RWPE1 (cell line): Measurements from ENCODE around the gene ARHGDIA.

ENCODE experiments used
- CTCF ChIA-PET: fragments of 350-600 bp; sonication (Branson Sonifier 250); formaldehyde crosslinking; extraction: SDS; loops from one replicate; lab custom pipeline; 2021; lab: Yijun Ruan, JAX
- POLR2A ChIA-PET: fragments of 400-600 bp; formaldehyde crosslinking; extraction: SDS; loops from one replicate; lab custom pipeline; 2020; ENCODE audit warnings: antibody characterized with exemption; ENCODE audit not compliant: low non-redundant PET; lab: Yijun Ruan, JAX
- DNase-seq: peaks from one replicate; pipeline ENCODE4 v3.0.0; 2012; ENCODE audit warnings: low spot score
- H3K27ac ChIP-seq: fragments of 450-650 bp; 2 replicates; pipeline ENCODE4 v1.5.1; 2017
- TF ChIP-seq, protein P1 (sequence below): fragments of 450-650 bp; conservative IDR thresholded peaks from 2 replicates; pipeline ENCODE4 v1.5.1; 2017; ENCODE audit warnings: low read depth, mild to moderate bottlenecking

The ARHGDIA gene

DNA sequence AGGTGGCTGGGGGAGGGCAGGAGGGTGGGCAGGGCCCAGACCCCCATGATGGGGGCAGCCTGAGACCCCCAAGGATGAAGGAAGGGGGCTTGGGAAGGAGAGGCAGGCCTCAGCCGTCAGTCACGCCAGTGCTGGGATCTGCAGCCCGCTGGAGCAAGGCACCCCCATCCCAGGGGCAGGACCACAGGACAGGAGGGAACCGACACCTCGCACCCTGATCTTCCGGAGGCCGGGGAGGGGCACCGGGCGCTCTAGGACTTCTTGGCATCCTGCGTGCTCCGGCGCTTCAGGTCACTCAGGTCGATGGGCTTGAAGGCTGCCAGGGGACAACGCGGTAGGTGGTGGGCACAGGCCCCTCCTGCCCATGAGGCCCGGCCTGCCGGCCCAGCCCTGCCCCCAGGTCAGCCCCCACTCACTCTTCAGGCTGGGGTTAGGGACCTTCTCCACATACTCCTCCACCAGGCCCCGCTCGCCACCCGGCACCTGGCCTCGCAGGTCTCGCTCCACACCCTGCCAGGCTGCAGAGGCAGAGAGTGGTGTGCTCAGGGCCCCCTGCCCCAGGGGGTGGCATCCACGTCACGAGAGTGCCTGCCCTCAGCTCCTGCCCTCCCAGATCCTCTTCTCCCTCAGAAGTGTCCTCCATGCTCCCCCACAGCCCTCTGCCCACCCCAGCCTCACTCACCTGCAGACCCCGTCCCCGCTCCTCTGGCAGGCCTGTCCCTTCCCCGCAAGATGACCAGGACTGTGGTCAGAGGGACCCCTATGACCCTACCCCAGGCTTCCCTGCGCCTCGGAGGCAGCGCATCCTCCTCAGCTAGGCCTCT lies 47.9 kb downstream of the ARHGDIA start:
- TF ChIP-seq, protein P1, sequence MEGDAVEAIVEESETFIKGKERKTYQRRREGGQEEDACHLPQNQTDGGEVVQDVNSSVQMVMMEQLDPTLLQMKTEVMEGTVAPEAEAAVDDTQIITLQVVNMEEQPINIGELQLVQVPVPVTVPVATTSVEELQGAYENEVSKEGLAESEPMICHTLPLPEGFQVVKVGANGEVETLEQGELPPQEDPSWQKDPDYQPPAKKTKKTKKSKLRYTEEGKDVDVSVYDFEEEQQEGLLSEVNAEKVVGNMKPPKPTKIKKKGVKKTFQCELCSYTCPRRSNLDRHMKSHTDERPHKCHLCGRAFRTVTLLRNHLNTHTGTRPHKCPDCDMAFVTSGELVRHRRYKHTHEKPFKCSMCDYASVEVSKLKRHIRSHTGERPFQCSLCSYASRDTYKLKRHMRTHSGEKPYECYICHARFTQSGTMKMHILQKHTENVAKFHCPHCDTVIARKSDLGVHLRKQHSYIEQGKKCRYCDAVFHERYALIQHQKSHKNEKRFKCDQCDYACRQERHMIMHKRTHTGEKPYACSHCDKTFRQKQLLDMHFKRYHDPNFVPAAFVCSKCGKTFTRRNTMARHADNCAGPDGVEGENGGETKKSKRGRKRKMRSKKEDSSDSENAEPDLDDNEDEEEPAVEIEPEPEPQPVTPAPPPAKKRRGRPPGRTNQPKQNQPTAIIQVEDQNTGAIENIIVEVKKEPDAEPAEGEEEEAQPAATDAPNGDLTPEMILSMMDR = no peak
- peak overlapping the region; percentile 55 for H3K27ac ChIP-seq
- ChIA-PET POLR2A (interaction anchor here (0.6 kb wide), 1 partner anchor 112 kb away, joined by 6 read pairs; no protein-coding TSS in a partner anchor), CTCF (interaction anchor here (1.2 to 1.4 kb wide), 2 partner anchors 11 to 87 kb away, joined by 3 read pairs; no protein-coding TSS in a partner anchor)
- DNase-seq = no peak

DNA sequence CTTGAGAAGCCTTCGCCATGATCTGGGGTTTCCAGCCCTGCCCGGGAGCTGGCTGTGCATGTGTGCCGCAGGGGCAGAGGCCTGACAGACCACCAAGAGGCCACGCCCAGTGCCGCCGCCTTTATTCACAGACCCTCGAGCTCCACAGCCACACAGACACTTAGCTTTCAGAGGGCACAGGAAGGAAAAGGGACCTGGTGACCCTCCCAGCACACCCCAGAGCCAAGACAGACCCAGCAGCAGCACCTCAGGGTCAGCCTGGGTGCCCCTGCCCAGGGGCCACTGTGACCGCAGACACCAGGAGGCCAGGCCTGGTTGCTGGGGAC lies 48.9 kb downstream of the ARHGDIA start:
- ChIA-PET CTCF (interaction anchor here (0.6 to 1.4 kb wide), 5 partner anchors 10 to 1514 kb away, joined by 3 read pairs; no protein-coding TSS in a partner anchor), POLR2A (no interaction called here)
- H3K27ac ChIP-seq = peak overlapping the region; percentile 55
- no peak for DNase-seq
- TF ChIP-seq, protein P1 = no peak

DNA sequence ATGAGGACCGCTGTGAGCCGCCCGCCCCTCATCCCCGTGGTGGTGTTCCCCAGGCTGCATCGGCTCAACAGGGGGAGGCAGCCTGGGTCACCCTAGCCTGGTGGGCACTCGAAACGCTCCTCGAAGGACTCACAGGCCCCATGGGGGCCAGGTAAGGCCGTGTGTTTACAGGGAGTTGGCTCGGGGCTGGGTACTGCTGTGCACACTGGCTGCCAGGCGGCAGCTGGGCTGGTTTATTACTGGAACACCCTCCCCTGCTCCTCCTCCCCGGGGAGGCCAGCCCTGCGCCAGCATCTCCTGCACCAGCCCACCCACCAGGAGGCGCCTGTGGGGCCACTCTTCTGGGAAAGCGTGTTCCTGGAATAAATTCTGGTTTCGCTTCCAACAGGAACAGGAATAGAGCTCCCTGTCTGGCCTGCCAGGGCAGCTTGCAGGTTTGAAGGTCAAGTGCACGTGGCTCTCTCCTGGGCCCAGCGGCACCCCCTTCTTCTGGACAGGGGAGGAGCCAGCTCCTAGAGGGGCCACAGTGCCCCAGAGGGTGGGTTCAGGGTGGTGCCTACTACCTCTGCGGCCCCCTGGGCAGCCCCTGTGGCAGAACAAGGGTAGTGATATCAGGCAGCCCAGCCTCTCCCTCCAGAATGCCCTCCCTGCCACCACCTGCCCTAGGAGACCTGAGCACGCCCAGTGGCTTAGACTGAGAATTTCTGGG lies 49.4 kb downstream of the ARHGDIA start:
- TF ChIP-seq, protein P1 = peak; percentile 48
- POLR2A ChIA-PET = no interaction called here
- DNase-seq = no peak
- H3K27ac ChIP-seq = peak overlapping the region; percentile 55
- CTCF ChIA-PET = interaction anchor here (0.6 to 1.4 kb wide), 5 partner anchors 10 to 1514 kb away, joined by 3 read pairs; no protein-coding TSS in a partner anchor

DNA sequence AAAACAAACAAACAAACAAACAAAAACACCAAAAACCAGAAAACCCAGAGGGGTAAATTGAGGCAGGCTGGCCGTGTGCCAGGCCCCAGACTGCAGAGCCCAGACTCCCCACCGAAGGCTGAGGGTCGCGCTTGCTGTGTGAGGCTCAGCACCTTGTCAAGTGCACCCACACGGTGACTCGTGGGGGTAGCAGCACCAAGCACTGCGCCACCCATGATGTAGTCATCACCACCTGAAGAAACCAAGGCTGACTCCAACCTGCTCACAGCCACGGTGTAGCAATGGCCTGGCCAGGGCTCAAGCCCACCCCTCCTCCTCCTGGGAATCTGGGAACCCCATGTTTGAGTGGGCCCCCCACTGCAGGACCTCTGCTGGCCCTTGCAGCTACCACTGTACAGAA lies 50.0 kb downstream of the ARHGDIA start:
- ChIA-PET POLR2A (no interaction called here), CTCF (interaction anchor here (0.5 to 1.0 kb wide), 2 partner anchors 48 to 88 kb away, joined by 3 read pairs; no protein-coding TSS in a partner anchor)
- H3K27ac ChIP-seq = peak overlapping the region; percentile 55
- DNase-seq = no peak
- TF ChIP-seq, protein P1 = no peak

DNA sequence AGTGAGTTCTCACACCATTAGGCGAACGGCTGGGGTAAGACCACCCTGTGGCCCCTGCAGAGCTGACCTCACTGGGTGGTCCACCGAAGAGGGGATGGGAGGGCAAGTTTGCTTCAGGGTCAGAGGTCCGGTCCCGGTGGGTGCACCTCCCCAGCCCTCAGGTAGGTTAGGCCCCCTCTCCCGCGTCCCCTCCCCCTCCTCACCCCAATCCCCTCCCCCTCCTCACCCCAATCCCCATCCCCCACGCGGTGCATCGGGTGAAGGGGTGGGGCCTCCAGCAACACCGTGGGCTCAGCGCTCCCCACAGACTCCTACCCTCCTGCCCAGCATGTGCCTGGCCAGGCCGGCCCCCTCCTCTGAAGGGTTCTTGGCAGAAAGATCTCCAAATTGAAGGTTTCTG lies 51.4 kb downstream of the ARHGDIA start:
- ChIA-PET CTCF (no interaction called here), POLR2A (no interaction called here)
- DNase-seq = no peak
- no peak overlapping the region for H3K27ac ChIP-seq
- TF ChIP-seq, protein P1 = no peak

DNA sequence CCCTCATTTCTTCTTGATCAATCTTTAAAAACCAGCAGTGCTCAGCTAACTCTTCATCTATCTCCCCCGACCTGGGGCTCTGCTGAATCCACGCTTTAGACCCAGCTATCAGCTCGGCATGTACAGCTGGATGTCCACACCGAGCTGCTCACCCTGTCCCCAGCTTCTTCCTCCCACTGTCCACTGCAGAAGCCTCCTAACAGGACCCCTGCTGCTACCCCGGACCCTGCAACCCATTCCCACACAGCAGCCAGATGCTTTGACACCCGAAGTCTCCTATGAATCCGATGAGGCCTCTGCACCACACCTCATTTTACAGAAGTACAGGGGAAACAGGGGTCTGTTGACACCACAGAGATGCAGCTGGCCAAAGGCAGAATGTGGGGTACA lies 53.4 kb downstream of the ARHGDIA start:
- ChIA-PET CTCF (interaction anchor here (0.6 kb wide), 1 partner anchor 403 kb away, joined by 3 read pairs; no protein-coding TSS in a partner anchor), POLR2A (no interaction called here)
- DNase-seq = no peak
- H3K27ac ChIP-seq = no peak overlapping the region; the same call in 1 of the 2 replicates
- TF ChIP-seq, protein P1 = no peak
